Occipital lobe (tissue), 2 donors: ENCODE results near the gene RBM17. TPM values are rescaled to one million over a fixed set of nuclear protein-coding genes. Genes with fewer than 3 reads are reported as not detected.
"Not testable (repeated sequence)": the region's sequence is repeated elsewhere in the genome, so short reads cannot be mapped to it uniquely, and the experiment has no call there.

Experiments used
- DNase-seq: peaks from one replicate; lab custom pipeline; 2025; lab: John Stamatoyannopoulos, UW
- total RNA-seq: library from RNA; depleted of rRNA; stranded (reverse); fragments of >200 nt; gene quantifications from one replicate; pipeline ENCODE4 v1.2.3, GENCODE V29; 2014

The RBM17 gene
- total RNA-seq, 1 donor from 2014 or later: 38.2 TPM

- no peak for DNase-seq
Observed at GRCh38 chr10:6109444-6109775, 20.6 kb downstream of the RBM17 start.

- DNase-seq: no peak
Observed at GRCh38 chr10:6110136-6110535, 21.3 kb downstream of the RBM17 start.

- DNase-seq: no peak
Observed at GRCh38 chr10:6112893-6113292, 24.1 kb downstream of the RBM17 start.

- no peak for DNase-seq
Observed at GRCh38 chr10:6114299-6114698, 25.5 kb downstream of the RBM17 start.

GRCh38 chr10:6114805-6115341, 26.0 kb downstream of the RBM17 start:
- no peak for DNase-seq

GRCh38 chr10:6115411-6115810, 26.6 kb downstream of the RBM17 start:
- DNase-seq: no peak

GRCh38 chr10:6115824-6116350, 27.1 kb downstream of the RBM17 start:
- DNase-seq: no peak

GRCh38 chr10:6116806-6117205, 28.0 kb downstream of the RBM17 start:
- DNase-seq: no peak

GRCh38 chr10:6117711-6118110, 28.9 kb downstream of the RBM17 start:
- DNase-seq: no peak

GRCh38 chr10:6119423-6119822, 30.6 kb downstream of the RBM17 start:
- no peak for DNase-seq

- DNase-seq: no peak
Observed at GRCh38 chr10:6119962-6120361, 31.1 kb downstream of the RBM17 start.

- DNase-seq: peak; percentile 38
Observed at GRCh38 chr10:6120691-6121090, 31.9 kb downstream of the RBM17 start.

- DNase-seq: no peak
Observed at GRCh38 chr10:6121146-6121545, 32.3 kb downstream of the RBM17 start.

- DNase-seq: no peak
Observed at GRCh38 chr10:6123532-6123931, 34.7 kb downstream of the RBM17 start.

- DNase-seq: peak; percentile 81
Observed at GRCh38 chr10:6124666-6125065, 35.8 kb downstream of the RBM17 start.

- DNase-seq: not testable (repeated sequence)
Observed at GRCh38 chr10:6127461-6127860, 38.6 kb downstream of the RBM17 start.

GRCh38 chr10:6128087-6128486, 39.3 kb downstream of the RBM17 start:
- DNase-seq: no peak

- peak; percentile 34 for DNase-seq
Observed at GRCh38 chr10:6128591-6129251, 39.9 kb downstream of the RBM17 start.

- DNase-seq: no peak
Observed at GRCh38 chr10:6130848-6131470, 42.1 kb downstream of the RBM17 start.

- DNase-seq: no peak
Observed at GRCh38 chr10:6133331-6134098, 44.7 kb downstream of the RBM17 start.

- DNase-seq: no peak
Observed at GRCh38 chr10:6134099-6134823, 45.4 kb downstream of the RBM17 start.

GRCh38 chr10:6135039-6135438, 46.2 kb downstream of the RBM17 start:
- DNase-seq: no peak
